HG02763 (cell line): Measurements from ENCODE around the gene NCKAP5.

Experiments
- ATAC-seq: cut with Tn5 transposase; IDR thresholded peaks from one replicate; pipeline ENCODE4 v1.9.1; 2021; ENCODE audit warnings: mild to moderate bottlenecking, moderate library complexity; ENCODE audit not compliant: unreplicated experiment

Gene NCKAP5

GRCh38 chr2:133574620-133575019 is 6.4 kb upstream of the NCKAP5 start:
- ATAC-seq = no peak

DNA sequence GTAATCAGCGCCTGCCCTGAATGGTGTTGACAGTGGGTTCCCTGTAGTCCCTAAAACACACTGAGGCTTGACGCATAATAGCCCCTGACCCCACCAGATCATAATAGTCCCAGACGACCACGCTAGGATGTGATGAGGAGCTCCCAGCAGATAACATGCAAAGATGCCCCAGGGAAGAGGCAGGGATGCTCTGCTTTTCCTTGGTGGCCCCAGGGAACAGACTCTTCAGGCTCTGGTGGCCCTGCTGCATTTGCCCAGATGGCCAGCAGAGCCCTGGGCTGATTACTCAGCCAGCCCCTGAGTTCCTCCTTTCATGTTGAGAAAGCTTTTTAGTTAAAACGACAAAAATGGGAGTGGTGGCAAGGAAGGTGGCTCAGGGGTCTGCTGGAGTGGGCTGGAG is 5.9 kb upstream of the NCKAP5 start:
- no peak for ATAC-seq

GRCh38 chr2:133573491-133574162 is 5.4 kb upstream of the NCKAP5 start:
- ATAC-seq = no peak

GRCh38 chr2:133571249-133571648 is 3.0 kb upstream of the NCKAP5 start:
- ATAC-seq = no peak

GRCh38 chr2:133570542-133570941 is 2.3 kb upstream of the NCKAP5 start:
- no peak for ATAC-seq

DNA sequence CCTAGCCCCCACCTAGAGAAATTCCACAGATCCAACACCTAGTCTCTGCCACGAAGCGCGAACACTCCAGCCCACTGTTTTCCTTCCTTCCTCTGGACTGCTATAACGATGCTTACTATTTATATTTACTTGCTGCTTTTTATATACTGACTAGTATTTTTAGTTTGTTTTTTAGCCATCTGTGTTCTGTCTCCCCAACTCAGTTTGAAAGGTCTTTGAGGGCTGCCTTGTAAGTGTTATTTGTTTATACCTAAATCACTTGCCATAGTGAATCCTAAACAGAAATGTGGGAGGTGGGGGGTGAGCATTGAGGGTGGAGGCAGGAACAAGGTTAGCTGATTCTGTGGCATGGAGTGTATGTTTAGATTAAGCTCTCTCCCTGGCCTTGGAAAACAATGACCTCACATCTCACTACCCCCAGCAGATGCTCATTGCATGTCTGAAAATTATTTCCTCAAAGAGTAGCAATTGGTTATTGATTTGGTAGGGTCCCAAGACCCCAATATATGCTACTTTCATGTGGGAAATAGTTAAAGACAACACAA is 1.1 kb upstream of the NCKAP5 start:
- ATAC-seq = no peak

DNA sequence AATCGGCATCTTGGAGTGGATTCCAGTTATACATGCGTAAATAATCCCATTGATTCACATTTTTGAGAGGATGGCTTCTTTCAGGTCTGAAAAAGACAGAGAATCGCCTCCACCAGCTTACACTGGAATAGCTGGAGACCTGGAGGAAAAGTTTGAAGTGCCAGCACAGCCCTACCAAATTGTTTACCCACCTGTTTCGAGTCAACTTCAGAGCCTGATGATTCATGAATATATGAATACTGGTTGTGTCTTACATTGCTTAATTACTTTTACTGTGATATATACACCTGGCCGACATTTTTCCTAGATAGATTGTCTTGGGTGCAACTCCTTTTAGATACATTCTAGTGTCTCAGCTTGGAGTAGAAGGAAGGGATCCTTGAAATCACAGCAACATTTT is 335 bp upstream of the NCKAP5 start:
- ATAC-seq = no peak

- no peak for ATAC-seq
Measured at GRCh38 chr2:133562558-133562957, 5.7 kb downstream of the NCKAP5 start.

DNA sequence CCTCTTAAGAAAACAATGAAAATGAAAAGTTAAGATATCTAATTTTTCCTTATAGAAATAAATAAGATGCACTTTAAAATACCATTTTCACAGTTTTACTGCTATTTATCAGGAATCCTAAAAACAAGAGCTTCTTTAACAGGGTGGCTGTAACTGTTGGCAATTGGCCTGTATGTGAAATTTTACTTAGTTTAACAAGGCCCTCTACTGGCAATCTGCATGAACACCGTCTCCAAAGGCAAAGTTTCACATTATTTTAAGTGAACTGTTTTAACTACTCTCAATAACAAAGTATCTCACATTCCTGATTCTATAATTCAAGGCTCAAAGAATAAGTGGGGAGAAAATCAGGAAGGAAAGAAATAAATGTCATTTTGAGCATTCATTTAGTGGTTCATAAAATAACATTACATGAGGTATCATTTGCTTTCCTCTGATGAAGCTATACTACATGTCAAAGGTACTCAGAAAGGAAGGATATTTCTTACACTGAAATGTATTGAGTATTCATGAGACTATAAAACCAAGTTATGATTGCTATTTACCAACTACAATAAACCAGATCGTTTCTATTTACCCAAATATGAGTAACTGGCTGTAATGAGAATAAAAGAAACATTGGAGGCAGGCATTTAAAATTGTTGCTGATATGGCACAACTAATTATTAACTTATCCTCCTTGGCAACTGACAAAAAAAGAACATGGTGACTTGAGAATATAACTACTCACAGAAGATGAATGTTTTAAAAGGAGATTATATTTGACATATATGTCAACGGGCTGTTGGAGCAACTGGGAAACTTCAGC is 7.0 kb downstream of the NCKAP5 start:
- ATAC-seq = no peak

DNA sequence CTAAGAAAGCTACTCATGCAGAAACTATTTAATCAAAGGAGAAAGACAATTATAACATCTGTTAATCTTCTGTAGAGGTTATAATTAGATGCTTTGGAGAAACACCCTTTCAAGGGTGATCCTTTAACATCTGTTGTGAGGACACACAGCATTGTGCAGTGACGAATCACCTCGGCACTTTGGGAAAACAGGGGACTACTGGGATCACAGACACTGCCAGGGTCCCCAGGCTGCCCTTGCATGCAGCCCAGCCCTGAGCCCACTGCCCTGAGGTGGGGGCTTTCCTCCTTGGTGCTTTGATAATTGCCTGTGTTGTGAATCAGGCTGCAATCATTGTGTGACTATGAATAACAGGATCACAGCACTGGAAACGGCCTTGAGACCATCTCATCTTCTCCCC is 10.6 kb downstream of the NCKAP5 start:
- ATAC-seq = no peak

GRCh38 chr2:133553838-133554408 is 14.3 kb downstream of the NCKAP5 start:
- ATAC-seq = no peak

GRCh38 chr2:133553251-133553650 is 15.0 kb downstream of the NCKAP5 start:
- no peak for ATAC-seq

DNA sequence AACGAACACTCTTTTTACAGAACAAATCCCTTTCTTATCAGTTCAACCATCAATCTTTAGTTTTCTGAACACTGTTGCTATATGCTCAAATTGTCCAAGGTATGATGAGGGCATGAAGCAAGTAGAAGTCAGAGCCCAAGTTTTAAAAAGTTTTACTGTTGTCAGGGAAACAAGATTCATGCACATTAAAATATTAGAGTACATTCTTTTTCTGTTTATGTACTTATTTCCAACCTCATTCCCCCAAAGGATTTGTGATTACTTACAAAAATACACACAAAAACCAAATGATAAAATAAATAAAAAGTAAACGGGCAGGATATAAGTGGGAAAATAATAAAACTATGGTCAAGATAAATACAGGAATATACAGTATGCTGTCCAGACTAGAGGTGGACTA is 15.4 kb downstream of the NCKAP5 start:
- no peak for ATAC-seq

DNA sequence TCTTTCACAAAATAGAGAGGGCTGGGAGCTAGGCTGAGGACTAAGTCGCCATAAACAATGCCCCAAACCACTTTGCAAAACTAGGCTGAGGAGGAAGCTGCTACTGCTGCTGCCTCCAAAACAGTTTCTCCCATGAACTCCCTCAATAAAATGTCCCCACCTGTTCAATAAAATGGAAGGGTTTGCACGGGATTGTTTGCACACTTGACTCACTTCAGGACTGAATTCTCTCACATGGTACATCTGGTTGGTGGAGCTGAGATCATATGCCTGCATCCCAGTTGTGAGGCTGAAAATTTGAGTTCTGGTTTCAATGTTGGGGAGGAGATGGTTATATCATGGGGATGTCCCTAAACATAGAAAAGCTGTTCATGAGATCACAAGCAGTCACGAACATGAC is 26.5 kb downstream of the NCKAP5 start:
- no peak for ATAC-seq

DNA sequence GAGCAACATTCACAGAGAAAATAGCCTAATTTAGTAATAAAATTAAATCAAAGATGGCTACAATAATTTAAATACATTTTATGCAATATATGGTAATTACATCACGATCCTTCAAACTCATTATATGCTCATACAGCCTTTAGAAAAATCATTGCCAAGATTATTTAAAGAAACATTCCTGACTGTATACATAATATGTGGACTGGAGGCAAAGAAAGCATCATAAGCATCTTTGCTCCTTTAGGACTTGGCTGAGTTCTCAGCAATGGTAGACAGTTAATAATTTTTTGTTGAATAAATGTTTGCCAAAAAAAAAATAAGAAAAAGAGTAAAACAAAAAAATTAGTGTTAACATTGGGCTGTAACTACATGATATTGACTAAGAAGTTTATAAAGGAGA is 26.9 kb downstream of the NCKAP5 start:
- no peak for ATAC-seq

GRCh38 chr2:133532919-133533318 is 35.3 kb downstream of the NCKAP5 start:
- no peak for ATAC-seq

DNA sequence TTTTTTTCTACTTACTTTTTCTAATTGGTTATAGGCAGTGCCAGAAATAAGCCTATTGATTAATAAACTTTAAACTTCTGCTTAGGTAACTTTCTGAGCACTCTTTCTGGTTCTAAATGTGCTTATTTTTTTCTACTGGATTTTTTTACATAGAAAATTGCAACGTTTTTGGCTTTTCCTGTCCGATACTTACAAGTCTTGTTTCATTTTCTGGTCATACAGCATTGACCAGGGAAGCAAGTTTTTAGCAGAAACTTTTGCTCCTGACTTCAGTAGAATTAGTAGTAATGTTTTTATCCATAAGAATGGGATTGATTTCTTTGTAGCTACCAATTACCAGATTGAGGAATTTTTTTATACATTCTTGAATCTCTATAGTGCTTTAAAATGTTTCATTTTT is 36.9 kb downstream of the NCKAP5 start:
- ATAC-seq = no peak

DNA sequence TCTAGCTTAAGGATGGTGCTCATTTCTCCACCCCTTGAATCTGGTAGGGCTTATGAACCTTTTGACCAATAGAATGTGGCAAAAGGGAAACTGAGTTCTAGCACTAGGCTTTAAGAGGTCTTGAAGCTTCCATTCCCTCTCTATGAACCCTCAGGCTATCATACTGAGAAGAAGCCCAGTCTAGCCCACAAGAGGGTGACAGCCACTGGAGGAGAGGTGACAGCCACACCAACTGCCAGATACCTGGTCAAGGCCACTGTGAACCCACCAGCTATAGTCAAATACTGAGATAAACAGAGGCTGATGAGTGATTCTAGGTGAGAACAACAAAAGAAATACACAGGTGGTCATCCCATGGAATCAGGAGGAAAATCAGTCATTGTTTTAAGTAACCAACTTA is 37.6 kb downstream of the NCKAP5 start:
- no peak for ATAC-seq

GRCh38 chr2:133526530-133527300 is 41.5 kb downstream of the NCKAP5 start:
- ATAC-seq = no peak

DNA sequence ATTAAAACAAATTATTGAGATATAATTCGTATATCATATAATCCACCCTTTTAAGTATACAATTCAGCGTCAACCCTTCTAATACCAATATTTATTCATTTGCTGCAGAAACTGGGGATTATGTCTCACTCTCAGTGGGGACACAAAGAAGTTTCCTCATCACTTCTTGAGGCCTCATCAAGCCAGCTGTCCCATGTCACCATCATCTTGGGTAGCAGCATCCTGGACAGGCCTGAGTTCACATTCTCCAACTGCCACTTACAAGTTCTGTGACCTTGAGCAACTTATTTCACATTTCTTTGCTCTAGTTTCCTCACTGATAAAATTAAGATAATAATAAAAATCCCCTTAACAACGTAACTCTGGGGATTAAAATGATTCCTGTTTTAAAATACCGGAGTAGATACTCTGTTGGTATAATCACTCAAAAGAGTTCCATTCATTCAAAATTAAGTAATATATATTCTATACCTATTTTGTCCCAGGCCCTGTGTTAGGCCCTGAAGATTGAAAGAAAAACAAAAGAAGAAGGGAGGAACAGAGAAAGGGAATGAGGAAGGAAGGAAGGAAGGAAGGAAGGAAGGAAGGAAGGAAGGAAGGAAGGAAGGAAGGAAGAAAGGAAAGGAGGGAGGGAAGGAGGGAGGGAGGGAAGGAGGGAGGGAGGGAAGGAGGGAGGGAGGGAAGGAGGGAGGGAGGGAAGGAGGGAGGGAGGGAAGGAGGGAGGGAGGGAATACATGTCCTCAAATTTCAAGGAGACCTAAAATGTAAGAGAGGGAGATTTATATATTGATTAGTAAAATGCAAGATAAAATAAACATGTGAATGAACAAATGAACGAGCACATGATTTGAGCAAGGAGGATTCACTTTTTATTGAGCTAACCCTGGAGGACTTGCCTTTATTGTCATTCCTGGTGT is 42.4 kb downstream of the NCKAP5 start:
- no peak for ATAC-seq
